ENCODE data around the gene POC1A. TPM values are rescaled to one million over a fixed set of nuclear protein-coding genes. Genes with fewer than 3 reads are reported as not detected.

Gene POC1A
- total RNA-seq, 1 experiment from 2014 or later = 29.0 TPM

- no peak for TF ChIP-seq CTCF (conservative IDR thresholded peaks at IDR 0.05)
- Histone ChIP-seq H3K56ac (ENCODE audit: insufficient read length, low read depth, low read length) (no peak overlapping the region), H3K9me3 (ENCODE audit: control insufficient read depth, low read depth, low read length) (no peaks in the 10 kb centered on the region), H2BK15ac (ENCODE audit: low read depth, low read length) (no peak overlapping the region), H2AFZ (ENCODE audit: low read length) (no peak overlapping the region), H4K20me1 (ENCODE audit: control insufficient read depth, insufficient read depth, insufficient read length) (no peaks in the 10 kb centered on the region), H2AK5ac (ENCODE audit: insufficient read length, low read length) (no peak overlapping the region), H3K9ac (ENCODE audit: extremely low read depth, insufficient read length, low read length) (no peak overlapping the region), H4K91ac (ENCODE audit: insufficient read length, low read depth, low read length) (no peak overlapping the region), H4K8ac (replicated peaks; ENCODE audit: insufficient read length, low read depth, low read length) (no peak overlapping the region), H4K5ac (ENCODE audit: insufficient read length, low read depth, low read length) (no peak overlapping the region), H3T11ph (ENCODE audit: low read length) (no peak overlapping the region), H3K27ac (ENCODE audit: insufficient read length, low read depth, low read length) (no peak overlapping the region), H3K79me1 (ENCODE audit: insufficient read depth, low read depth, low read length, poor library complexity, severe bottlenecking) (no peaks in the 10 kb centered on the region), H2BK20ac (ENCODE audit: low read depth, low read length, poor library complexity, severe bottlenecking) (no peak overlapping the region), H3K4ac (ENCODE audit: low read depth, low read length) (no peak overlapping the region), H3K79me2 (ENCODE audit: insufficient read depth, low read length) (no peaks in the 10 kb centered on the region), H3K4me1 (ENCODE audit: insufficient read depth, low read length) (no peaks in the 10 kb centered on the region), H3K4me2 (ENCODE audit: insufficient read depth, insufficient read length, low read length) (no peak overlapping the region), H3K23ac (ENCODE audit: insufficient read length, low read depth, low read length) (no peak overlapping the region), H3K18ac (ENCODE audit: insufficient read length, low read depth, low read length) (no peak overlapping the region), H2BK12ac (ENCODE audit: insufficient read length, low read depth, low read length) (no peak overlapping the region), H3K27me3 (ENCODE audit: insufficient read depth, low read length) (no peaks in the 10 kb centered on the region), H2BK120ac (ENCODE audit: low read depth, low read length, poor library complexity, severe bottlenecking) (no peak overlapping the region), H3K14ac (ENCODE audit: insufficient read depth, low read length) (no peak overlapping the region), H3K23me2 (ENCODE audit: insufficient read length, low read depth, low read length, poor library complexity, severe bottlenecking) (no peaks in the 10 kb centered on the region), H2BK5ac (ENCODE audit: insufficient read length, low read length) (no peak overlapping the region)
- peak overlapping the region in 2 of 3 experiments; percentile 9 to 78; a peak in 2 of 7 replicates for H3K27ac Mint-ChIP-seq
- WGBS (ENCODE audit: extremely low coverage, insufficient read length, low lambda C conversion rate) = no CpG with 5 or more reads among the region's 5 CpGs
- peaks cover 12 to 60% (median 46%) of the 10 kb centered on the region in 3 experiments; a peak in 6 of 7 replicates for H3K36me3 Mint-ChIP-seq (ENCODE audit: insufficient read depth in 1 of 3, low read depth in 3 of 3)
- no peaks in the 10 kb centered on the region for H3K27me3 Mint-ChIP-seq (ENCODE audit: low read depth)
- H3K9me3 Mint-ChIP-seq = no peaks in the 10 kb centered on the region
- no peaks in the 10 kb centered on the region for H3K4me1 Mint-ChIP-seq
- DNase-seq = no peak
- no peak overlapping the region; a peak in 1 of 5 replicates for H3K4me3 Mint-ChIP-seq
Measured at GRCh38 chr3:52119099-52119498, 35.1 kb downstream of the POC1A start.

Measured in H9 (cell line).